Spleen (tissue), 11 donors: ENCODE data around the gene TMEM208. TPM values are rescaled to one million over a fixed set of nuclear protein-coding genes. Genes with fewer than 3 reads are reported as not detected.

Experiments used
- DNase-seq: peaks from one replicate; pipeline ENCODE4 v3.0.0-alpha.2; 2020
- H3K27ac ChIP-seq, 8 donors: fragments of 200-600 bp; sonication (generic) in 7 of 8; 1 replicate in 4 of 8; 2 replicates in 4 of 8; pipeline versions ENCODE4 v1.5.0 to v1.8.0; 2016 to 2021; ENCODE audit warnings: inconsistent platforms in 4 of 8, mild to moderate bottlenecking in 4 of 8, moderate library complexity in 1 of 8
- H3K27me3 ChIP-seq, 7 donors: fragments of 200-600 bp; sonication (generic) in 6 of 7; replicated peaks in 1 of 7; 1 replicate in 4 of 7; 2 replicates in 3 of 7; pipeline versions ENCODE4 v1.5.0 to v1.8.0; 2016 to 2021; ENCODE audit warnings: inconsistent platforms in 3 of 7, mild to moderate bottlenecking in 1 of 7
- H3K36me3 ChIP-seq, 6 donors: fragments of 200-600 bp; sonication (generic) in 5 of 6; 1 replicate in 4 of 6; 2 replicates in 2 of 6; pipeline versions ENCODE4 v1.5.0 to v1.8.0; 2016 to 2021; ENCODE audit warnings: inconsistent platforms in 2 of 6
- H3K4me1 ChIP-seq, 6 donors: fragments of 200-600 bp; sonication (generic) in 5 of 6; 1 replicate in 3 of 6; 2 replicates in 3 of 6; pipeline versions ENCODE4 v1.5.0 to v1.8.0; 2016 to 2021; ENCODE audit warnings: inconsistent platforms in 3 of 6
- H3K4me3 ChIP-seq, 8 donors: fragments of 200-600 bp; sonication (generic) in 7 of 8; 1 replicate in 4 of 8; 2 replicates in 4 of 8; pipeline versions ENCODE4 v1.5.0 to v1.8.0; 2016 to 2021; ENCODE audit warnings: inconsistent platforms in 4 of 8, mild to moderate bottlenecking in 4 of 8, moderate library complexity in 2 of 8
- H3K9me3 ChIP-seq, 8 donors: fragments of 200-600 bp; sonication (generic) in 7 of 8; 1 replicate in 4 of 8; 2 replicates in 4 of 8; pipeline versions ENCODE4 v1.5.0 to v1.8.0; 2016 to 2021; ENCODE audit warnings: inconsistent platforms in 4 of 8
- CTCF ChIP-seq, 11 experiments: fragments of 200-600 bp in 7 of 11; fragments of 450-650 bp in 4 of 11; sonication (generic) in 4 of 11; IDR thresholded peaks in 8 of 11; conservative IDR thresholded peaks in 3 of 11; 1 replicate in 7 of 11; 2 replicates in 4 of 11; pipeline versions ENCODE4 v1.4.0 to v1.8.0; 2016 to 2021; ENCODE audit warnings: antibody characterized with exemption in 11 of 11, inconsistent platforms in 4 of 11, mild to moderate bottlenecking in 1 of 11
- POLR2A ChIP-seq, 3 donors: fragments of 450-650 bp; IDR thresholded peaks; one replicate each; pipeline ENCODE4 v1.5.1; 2017; ENCODE audit warnings: antibody characterized with exemption in 3 of 3, mild to moderate bottlenecking in 1 of 3
- POLR2AphosphoS5 ChIP-seq, 3 donors: sonication (generic); formaldehyde crosslinking; IDR thresholded peaks; one replicate each; pipeline ENCODE4 v1.5.1; 2017; ENCODE audit warnings: antibody characterized with exemption in 3 of 3
- WGBS, 5 donors: extraction: QIAGEN DNeasy Blood & Tissue Kit in 3 of 5; methylation state at CpG; one replicate each; pipeline versions ENCODE4 v1.1.5 to v1.1.7; 2013 to 2018; 5-methylcytosine and 5-hydroxymethylcytosine counted together
- intact Hi-C: fragments of 100-400 bp; cut with DNase I; formaldehyde crosslinking; loops from one replicate; pipeline ENCODE4 v1.15.0; 2023; ENCODE audit warnings: low total_unique reads
- polyA plus RNA-seq, 3 donors: library from polyadenylated mRNA; stranded (reverse); fragments of 200-250 nt; gene quantifications; one replicate each; pipeline ENCODE4 v1.2.1, GENCODE V29; 2013
- total RNA-seq, 7 donors: library from RNA; depleted of rRNA in 3 of 7; stranded (reverse); fragments of >200 nt in 3 of 7; fragmentation: NEBNext Ultra II Directional in 4 of 7; extraction: Animal tissue kit (Norgen Biotek cat#: 25700) in 4 of 7; gene quantifications; one replicate each; pipeline versions ENCODE4 v1.1.0 to v1.2.1, GENCODE V29; 2016 to 2021
- donor health status: healthy with polysubstance abuse.
- donor health status: DM: no; HTN: no; CAD: no; lungs with moderate emphysema.
- donor health status: DM: no; HTN: no; CAD: no.
- donor health status: Bipolar disorder and iron deficiency.
- donor health status: healthy.
- donor health status: DM: no; HTN: no; CAD: no.
- donor health status: DM: yes; HTN: yes; CAD: no.

The TMEM208 gene
- total and polyA plus RNA-seq, 10 donors = 28.1 to 68.7 (median 35.8) TPM

GRCh38 chr16:67197704-67198103 is 29.2 kb upstream of the TMEM208 start:
- intact Hi-C loops = no loop called here
- no peak for TF ChIP-seq POLR2AphosphoS5 (IDR thresholded peaks at IDR 0.05)
- TF ChIP-seq POLR2A (IDR thresholded peaks at IDR 0.05) = no peak
- TF ChIP-seq CTCF (IDR thresholded peaks at IDR 0.05 in 8 of 11, conservative IDR thresholded peaks at IDR 0.05 in 3 of 11) = no peak
- Histone ChIP-seq H3K4me3 (no peak overlapping the region), H3K27ac (peak overlapping the region in 2 of 8 donors; percentile 21 to 33), H3K4me1 (peaks cover 15 to 67% (median 35%) of the 10 kb centered on the region in 6 donors), H3K27me3 (no peaks in the 10 kb centered on the region), H3K9me3 (no peaks in the 10 kb centered on the region), H3K36me3 (peaks cover 0 to 98% (median 80%) of the 10 kb centered on the region in 6 donors)
- WGBS, 5 donors = 72 to 85% (median 79%) methylated on average over 5 to 6 of the region's 6 CpGs
- no peak for DNase-seq

GRCh38 chr16:67198238-67198734 is 28.6 kb upstream of the TMEM208 start:
- DNase-seq = no peak

GRCh38 chr16:67199011-67199807 is 27.7 kb upstream of the TMEM208 start, which contains the start of gene ELMO3:
TSS of gene ELMO3 (plus strand) at chr16:67199131. CDS start at chr16:67199327, 196 bp downstream.
- DNase-seq = no peak
- H3K27ac ChIP-seq = peak within 1 kb of the TSS in 2 of 8 donors; percentile 21 to 33
- WGBS, 5 donors = 68 to 87% (median 83%) methylated on average over 42 to 61 of the region's 61 CpGs

More at GRCh38 chr16:67198238-67198734, 28.6 kb upstream of the TMEM208 start:
- 58 to 77% (median 68%) methylated on average over 8 to 12 of the region's 12 CpGs for WGBS, 5 donors
- peak overlapping the region in 2 of 8 donors; percentile 21 to 33 for H3K27ac ChIP-seq
- H3K27me3 ChIP-seq = no peaks in the 10 kb centered on the region
- H3K9me3 ChIP-seq = no peaks in the 10 kb centered on the region
- H3K4me1 ChIP-seq = peaks cover 10 to 61% (median 29%) of the 10 kb centered on the region in 6 donors
- H3K4me3 ChIP-seq = no peak overlapping the region
- intact Hi-C loops = no loop called here
- TF ChIP-seq POLR2AphosphoS5 (IDR thresholded peaks at IDR 0.05) (peak in 2 of 3 donors; percentile 59 to 71), CTCF (IDR thresholded peaks at IDR 0.05 in 8 of 11, conservative IDR thresholded peaks at IDR 0.05 in 3 of 11) (peak in 9 of 11 experiments; percentile 15 to 68 (median 55)), POLR2A (IDR thresholded peaks at IDR 0.05) (no peak)
- H3K36me3 ChIP-seq = peaks cover 0 to 100% (median 86%) of the 10 kb centered on the region in 6 donors

More at GRCh38 chr16:67199011-67199807, 27.7 kb upstream of the TMEM208 start, which contains the start of gene ELMO3:
- Histone ChIP-seq H3K27me3 (no peaks in the 10 kb centered on the region), H3K4me3 (peak within 1 kb of the TSS in 1 of 8 donors; percentile 4), H3K9me3 (no peaks in the 10 kb centered on the region), H3K36me3 (peaks cover 0 to 100% (median 90%) of the 10 kb centered on the region in 6 donors), H3K4me1 (peaks cover under 1 to 58% (median 20%) of the 10 kb centered on the region in 6 donors)
- TF ChIP-seq POLR2AphosphoS5 (IDR thresholded peaks at IDR 0.05) (peak in 2 of 3 donors; percentile 45 to 63), CTCF (IDR thresholded peaks at IDR 0.05 in 8 of 11, conservative IDR thresholded peaks at IDR 0.05 in 3 of 11) (peak in 3 of 11 experiments; percentile 13 to 34 (median 22)), POLR2A (IDR thresholded peaks at IDR 0.05) (no peak)
- intact Hi-C loops = no loop called here
